H1 (cell line): Measurements from ENCODE around the gene SLC24A3.

ENCODE experiments used
- CEBPB ChIP-seq: IDR thresholded peaks from 2 replicates; pipeline ENCODE4 v1.6.1; 2012; ENCODE audit warnings: low read depth, low read length
- CHD2 ChIP-seq: IDR thresholded peaks from 2 replicates; pipeline ENCODE4 v1.6.1; 2012; ENCODE audit warnings: low read length, improper control_type of control experiment
- EP300 ChIP-seq, 2 experiments: IDR thresholded peaks; 1 replicate in 1 of 2; 2 replicates in 1 of 2; pipeline ENCODE4 v1.6.1; 2011 to 2012; ENCODE audit warnings: low read depth in 2 of 2, low read length in 2 of 2, mild to moderate bottlenecking in 2 of 2, borderline replicate concordance in 1 of 2, inconsistent platforms in 1 of 2, moderate library complexity in 1 of 2
- GABPA ChIP-seq: IDR thresholded peaks from 2 replicates; pipeline ENCODE4 v1.6.1; 2011; ENCODE audit warnings: mild to moderate bottlenecking, low read length, moderate library complexity, borderline replicate concordance; ENCODE audit not compliant: insufficient read depth
- MAFK ChIP-seq: IDR thresholded peaks from 2 replicates; pipeline ENCODE4 v1.6.1; 2012; ENCODE audit warnings: low read depth, mild to moderate bottlenecking, improper control_type of control experiment, low read length
- POLR2A ChIP-seq, 2 experiments: IDR thresholded peaks; 1 replicate in 1 of 2; 2 replicates in 1 of 2; pipeline ENCODE4 v1.6.1; 2011; ENCODE audit warnings: low read depth in 2 of 2, low read length in 2 of 2, mild to moderate bottlenecking in 2 of 2; ENCODE audit errors: control extremely low read depth in 1 of 2
- SP2 ChIP-seq: IDR thresholded peaks from 2 replicates; pipeline ENCODE4 v1.6.1; 2012; ENCODE audit warnings: mild to moderate bottlenecking, low read length, inconsistent platforms
- TAF1 ChIP-seq: IDR thresholded peaks from 2 replicates; pipeline ENCODE4 v1.6.1; 2011; ENCODE audit warnings: mild to moderate bottlenecking, low read depth, low read length
- TF ChIP-seq, protein P1 (sequence below), 3 experiments: IDR thresholded peaks; 1 replicate in 2 of 3; 2 replicates in 1 of 3; pipeline versions ENCODE4 v1.5.1 to v1.6.1; 2011; ENCODE audit warnings: low read length in 3 of 3, mild to moderate bottlenecking in 3 of 3, inconsistent platforms in 2 of 3, low read depth in 1 of 3, moderate library complexity in 1 of 3; ENCODE audit not compliant: insufficient read depth in 1 of 3; ENCODE audit errors: control extremely low read depth in 1 of 3
- TF ChIP-seq, protein P2 (sequence below): IDR thresholded peaks from 2 replicates; pipeline ENCODE4 v1.6.1; 2011; ENCODE audit warnings: low read length, improper control_type of control experiment

DNA sequence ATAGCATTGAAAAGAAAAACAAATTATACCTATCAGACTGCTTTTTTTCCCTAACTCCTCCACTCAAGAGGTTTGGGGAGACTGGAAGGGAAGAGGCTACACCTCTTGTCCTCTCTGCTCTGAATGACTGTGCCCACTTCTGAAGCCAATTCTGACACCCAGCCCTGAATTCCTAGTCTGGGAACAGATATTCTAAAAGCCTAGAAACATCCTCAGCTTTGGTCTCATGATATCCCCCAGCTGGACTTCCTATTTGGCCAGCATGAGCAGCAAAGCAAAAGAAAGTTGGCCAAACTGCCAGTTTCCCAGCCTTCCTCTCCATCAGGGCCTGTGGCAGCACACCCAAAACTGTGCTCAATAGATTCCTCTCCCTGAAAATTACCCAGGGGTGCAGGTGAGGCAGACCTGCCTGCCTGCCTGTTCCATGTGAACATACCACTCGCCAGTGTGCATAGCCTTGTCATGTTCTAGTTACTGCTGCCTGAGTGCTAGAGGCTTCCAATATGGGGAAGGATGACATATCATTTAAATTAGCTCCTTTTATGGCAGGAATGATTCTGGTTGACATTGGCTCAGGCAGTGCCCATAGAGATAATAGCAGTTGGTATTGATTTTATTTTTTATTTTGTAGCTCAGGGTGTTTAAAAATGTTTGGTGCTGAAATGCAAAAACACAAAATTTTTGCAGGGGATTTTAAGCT, 393.5 kb downstream of the SLC24A3 start:
- TF ChIP-seq, protein P1, sequence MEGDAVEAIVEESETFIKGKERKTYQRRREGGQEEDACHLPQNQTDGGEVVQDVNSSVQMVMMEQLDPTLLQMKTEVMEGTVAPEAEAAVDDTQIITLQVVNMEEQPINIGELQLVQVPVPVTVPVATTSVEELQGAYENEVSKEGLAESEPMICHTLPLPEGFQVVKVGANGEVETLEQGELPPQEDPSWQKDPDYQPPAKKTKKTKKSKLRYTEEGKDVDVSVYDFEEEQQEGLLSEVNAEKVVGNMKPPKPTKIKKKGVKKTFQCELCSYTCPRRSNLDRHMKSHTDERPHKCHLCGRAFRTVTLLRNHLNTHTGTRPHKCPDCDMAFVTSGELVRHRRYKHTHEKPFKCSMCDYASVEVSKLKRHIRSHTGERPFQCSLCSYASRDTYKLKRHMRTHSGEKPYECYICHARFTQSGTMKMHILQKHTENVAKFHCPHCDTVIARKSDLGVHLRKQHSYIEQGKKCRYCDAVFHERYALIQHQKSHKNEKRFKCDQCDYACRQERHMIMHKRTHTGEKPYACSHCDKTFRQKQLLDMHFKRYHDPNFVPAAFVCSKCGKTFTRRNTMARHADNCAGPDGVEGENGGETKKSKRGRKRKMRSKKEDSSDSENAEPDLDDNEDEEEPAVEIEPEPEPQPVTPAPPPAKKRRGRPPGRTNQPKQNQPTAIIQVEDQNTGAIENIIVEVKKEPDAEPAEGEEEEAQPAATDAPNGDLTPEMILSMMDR (IDR thresholded peaks at IDR 0.05; ENCODE audit: control extremely low read depth in 1 of 3, insufficient read depth in 1 of 3, low read depth in 1 of 3, low read length in 3 of 3), result no peak
- TF ChIP-seq CEBPB (no peak), CHD2 (no peak), POLR2A (IDR thresholded peaks at IDR 0.05; ENCODE audit: control extremely low read depth in 1 of 2, low read depth in 2 of 2, low read length in 2 of 2) (no peak), GABPA (no peak), MAFK (no peak), TAF1 (no peak), SP2 (no peak), EP300 (IDR thresholded peaks at IDR 0.05; ENCODE audit: borderline replicate concordance in 1 of 2, low read depth in 2 of 2, low read length in 2 of 2) (no peak)
- TF ChIP-seq, protein P2, sequence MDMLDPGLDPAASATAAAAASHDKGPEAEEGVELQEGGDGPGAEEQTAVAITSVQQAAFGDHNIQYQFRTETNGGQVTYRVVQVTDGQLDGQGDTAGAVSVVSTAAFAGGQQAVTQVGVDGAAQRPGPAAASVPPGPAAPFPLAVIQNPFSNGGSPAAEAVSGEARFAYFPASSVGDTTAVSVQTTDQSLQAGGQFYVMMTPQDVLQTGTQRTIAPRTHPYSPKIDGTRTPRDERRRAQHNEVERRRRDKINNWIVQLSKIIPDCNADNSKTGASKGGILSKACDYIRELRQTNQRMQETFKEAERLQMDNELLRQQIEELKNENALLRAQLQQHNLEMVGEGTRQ, result no peak
